GM19324 (cell line): Measurements from ENCODE around the gene PGAM5.
A peak's percentile ranks its signal among the peaks of the same experiment; 100 is the strongest.
"Not testable (repeated sequence)": the region's sequence is repeated elsewhere in the genome, so short reads cannot be mapped to it uniquely, and the experiment has no call there.

ENCODE experiments used
- ATAC-seq: cut with Tn5 transposase; IDR thresholded peaks from one replicate; pipeline ENCODE4 v1.9.1; 2021; ENCODE audit warnings: mild to moderate bottlenecking, moderate library complexity; ENCODE audit not compliant: unreplicated experiment, low FRiP score

The PGAM5 gene

DNA sequence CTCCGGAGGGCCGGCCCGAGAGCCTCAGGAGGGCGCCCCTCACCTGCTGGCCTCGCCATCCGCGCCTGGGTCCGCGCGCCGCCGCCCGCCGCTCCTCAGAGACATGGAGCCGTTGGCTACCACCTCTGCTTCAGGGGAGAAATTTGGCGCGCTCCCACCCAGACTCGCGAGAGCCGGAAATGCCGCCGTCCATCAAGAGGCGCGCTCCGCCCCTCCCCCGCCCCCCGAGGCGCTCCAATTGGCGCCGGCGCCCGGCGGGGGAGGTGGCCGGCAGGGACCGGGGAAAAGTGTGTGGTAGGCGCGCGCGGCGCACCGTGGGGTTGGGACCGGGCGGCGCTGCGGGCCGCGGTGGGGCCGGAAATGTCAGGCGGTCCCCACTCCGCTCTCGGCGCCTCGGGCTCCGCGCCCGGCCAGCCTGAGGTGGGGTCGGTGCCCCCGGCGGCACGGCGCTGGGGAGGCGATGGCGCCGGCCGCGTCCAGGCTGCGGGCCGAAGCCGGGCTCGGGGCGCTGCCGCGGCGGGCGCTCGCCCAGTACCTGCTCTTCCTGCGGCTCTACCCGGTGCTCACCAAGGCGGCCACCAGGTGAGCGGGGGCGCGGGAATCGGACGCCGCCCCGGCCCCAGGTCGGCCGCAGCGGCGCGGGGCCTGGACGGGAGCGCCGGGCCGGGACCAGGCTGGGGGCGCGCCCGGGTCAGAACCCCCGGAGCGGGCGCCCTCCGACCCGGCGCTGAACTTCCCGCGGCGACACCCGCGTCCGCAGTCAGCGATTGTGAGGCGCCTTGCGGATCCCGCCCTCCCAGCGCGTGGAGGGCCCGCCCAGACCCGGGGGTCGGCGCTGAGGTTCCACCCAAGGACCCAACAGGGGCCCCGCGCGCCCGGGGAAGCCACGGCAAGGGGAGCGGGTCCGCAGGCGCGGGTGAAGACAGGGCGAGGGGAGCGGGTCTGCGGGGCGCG lies 23.2 kb upstream of the PGAM5 start, which contains the start of the genes POLE and PXMP2:
Gene POLE, minus strand, starts transcription at position 132 of the 954 bp plus-strand sequence. Its CDS starts 27 bp downstream, at position 105.
Gene PXMP2, plus strand, starts transcription at position 377 of the 954 bp plus-strand sequence. Its CDS starts 84 bp downstream, at position 461.
- peak; percentile 97 for ATAC-seq

DNA sequence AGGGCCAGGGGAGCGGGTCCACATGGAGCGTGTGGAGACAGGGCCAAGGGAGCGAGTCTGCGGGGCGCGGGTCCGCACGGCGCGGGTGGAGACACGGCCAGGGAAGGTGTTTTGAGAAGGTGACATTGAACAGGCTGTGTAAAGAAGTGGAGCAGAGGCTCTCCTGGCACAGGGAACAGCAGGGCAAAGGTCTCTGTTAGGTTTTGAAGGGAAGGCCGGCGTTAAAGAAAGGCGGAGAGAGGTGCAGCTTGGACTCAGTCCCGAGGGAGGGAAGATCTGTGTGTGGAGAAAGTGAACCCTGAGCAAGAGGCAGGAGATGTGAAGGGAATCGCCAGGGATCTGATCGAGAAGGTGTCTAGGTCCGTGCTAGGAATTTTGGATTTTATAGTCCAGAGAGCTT lies 21.4 kb upstream of the PGAM5 start:
- ATAC-seq = no peak

DNA sequence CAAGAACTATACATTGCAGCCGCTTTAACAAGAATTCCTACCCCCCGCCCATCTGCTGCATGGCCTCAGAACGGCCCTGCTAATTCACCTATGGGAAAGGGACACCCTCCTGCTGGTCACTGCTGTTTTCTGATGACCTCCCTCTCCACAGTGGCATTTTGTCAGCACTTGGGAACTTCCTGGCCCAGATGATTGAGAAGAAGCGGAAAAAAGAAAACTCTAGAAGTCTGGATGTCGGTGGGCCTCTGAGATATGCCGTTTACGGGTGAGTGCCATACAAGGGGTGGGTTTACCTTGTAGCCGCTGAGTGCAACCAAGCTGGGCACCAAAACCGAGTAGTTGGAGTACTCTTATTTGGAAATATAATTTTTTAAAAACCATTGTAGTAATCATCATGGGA lies 20.5 kb upstream of the PGAM5 start:
- ATAC-seq = no peak

DNA sequence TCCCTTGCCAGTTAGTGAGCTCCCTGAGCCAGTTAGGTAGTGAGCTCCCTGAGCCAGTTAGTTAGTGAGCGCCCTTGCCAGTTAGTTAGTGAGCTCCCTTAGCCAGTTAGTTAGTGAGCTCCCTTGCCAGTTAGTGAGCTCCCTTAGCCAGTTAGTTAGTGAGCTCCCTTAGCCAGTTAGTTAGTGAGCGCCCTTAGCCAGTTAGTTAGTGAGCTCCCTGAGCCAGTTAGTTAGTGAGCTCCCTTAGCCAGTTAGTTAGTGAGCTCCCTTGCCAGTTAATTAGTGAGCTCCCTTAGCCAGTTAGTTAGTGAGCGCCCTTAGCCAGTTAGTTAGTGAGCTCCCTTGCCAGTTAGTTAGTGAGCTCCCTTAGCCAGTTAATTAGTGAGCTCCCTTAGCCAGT lies 18.6 kb upstream of the PGAM5 start:
- not testable (repeated sequence) for ATAC-seq

DNA sequence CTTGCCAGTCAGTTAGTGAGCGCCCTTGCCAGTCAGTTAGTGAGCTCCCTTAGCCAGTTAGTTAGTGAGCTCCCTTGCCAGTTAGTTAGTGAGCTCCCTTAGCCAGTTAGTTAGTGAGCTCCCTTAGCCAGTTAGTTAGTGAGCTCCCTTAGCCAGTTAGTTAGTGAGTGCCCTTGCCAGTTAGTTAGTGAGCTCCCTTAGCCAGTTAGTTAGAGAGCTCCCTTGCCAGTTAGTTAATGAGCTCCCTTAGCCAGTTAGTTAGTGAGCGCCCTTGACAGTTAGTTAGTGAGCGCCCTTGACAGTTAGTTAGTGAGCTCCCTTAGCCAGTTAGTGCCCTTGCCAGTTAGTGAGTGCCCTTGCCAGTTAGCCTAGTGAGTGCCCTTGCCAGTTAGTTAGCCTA lies 15.8 kb upstream of the PGAM5 start:
- ATAC-seq = not testable (repeated sequence)

DNA sequence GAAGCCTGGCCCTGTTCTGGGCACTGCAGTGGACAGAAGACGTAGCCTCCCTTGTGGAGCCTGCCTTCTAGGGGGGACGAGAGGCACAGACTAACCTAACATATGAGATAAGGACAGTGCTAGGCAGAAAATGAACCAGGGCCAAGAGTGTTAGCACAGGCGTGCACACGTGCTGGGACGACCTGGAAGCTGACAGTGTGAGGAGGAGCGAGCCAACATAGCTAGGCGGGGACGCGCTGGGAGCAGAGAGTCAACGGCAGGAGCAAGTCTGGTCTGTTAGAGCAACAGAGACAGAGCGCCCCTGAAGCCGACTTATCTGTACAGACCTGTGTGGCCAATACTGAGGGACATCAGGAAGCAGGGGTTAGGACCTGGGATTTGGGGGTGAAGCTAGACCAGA lies 15.2 kb upstream of the PGAM5 start:
- no peak for ATAC-seq

DNA sequence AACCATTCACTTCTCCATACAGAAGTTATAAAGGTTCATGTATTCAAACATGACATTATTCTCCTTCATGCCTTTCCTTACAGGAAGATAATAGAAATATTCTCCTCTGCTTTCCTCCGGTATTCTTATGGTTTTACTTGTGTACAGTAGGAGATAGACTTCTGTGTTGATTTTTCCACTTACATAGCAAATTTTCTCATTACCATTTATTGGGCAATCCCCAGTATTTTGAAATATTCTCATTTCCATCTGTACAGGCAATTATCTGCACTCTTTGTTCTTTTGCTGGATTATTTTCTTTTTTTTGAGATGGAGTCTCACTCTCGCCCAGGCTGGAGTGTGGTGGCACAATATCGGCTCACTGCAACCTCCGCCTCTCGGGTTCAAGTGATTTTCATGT lies 12.3 kb upstream of the PGAM5 start:
- ATAC-seq = no peak

DNA sequence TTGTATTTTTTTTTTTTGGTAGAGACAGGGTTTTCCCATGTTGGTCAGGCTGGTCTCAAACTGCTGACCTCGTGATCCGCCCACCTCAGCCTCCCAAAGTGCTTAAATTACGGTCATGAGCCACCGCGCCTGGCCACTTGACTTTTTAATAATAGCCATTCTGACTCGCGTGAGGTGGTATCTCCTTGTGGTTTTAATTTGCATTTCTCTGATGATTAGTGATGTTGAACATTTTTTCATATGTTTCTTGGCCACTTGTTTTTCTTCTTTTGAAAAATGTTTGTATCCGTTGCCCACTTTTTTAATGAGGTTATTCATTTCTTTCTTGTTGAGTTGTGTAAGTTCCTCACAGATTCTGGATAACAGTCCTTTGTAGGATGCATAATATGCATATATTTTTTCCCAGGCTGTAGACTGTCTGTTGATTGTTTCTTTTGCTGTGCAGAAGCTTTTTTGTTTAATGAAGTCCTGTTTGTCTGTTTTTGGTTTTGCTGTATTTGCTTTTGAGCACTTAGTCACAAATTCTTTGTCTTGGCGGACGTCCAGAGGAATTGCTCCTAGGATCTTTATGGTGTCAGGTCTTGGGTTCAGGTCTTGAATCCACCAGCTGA lies 10.3 kb upstream of the PGAM5 start:
- ATAC-seq = no peak

DNA sequence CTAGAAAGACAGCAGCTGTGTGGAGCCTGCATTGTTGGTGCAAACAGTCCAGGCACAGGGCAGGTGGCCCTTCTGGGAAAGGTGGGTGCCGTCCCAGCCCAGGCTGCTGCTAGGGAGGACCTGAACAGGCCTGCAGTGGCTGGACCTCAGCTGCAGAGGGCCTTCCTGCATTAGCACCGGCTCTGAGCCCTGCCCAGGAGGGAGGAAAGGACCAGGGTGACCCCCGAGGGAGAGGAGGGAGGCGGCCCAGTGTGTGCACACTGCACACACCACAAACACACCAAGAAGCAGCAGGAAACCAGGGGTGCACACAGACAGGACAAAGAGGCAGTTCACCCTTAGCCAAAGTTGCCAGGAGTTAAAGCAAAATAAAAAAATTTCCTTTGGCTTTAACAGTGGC lies 8.0 kb upstream of the PGAM5 start:
- ATAC-seq = no peak

DNA sequence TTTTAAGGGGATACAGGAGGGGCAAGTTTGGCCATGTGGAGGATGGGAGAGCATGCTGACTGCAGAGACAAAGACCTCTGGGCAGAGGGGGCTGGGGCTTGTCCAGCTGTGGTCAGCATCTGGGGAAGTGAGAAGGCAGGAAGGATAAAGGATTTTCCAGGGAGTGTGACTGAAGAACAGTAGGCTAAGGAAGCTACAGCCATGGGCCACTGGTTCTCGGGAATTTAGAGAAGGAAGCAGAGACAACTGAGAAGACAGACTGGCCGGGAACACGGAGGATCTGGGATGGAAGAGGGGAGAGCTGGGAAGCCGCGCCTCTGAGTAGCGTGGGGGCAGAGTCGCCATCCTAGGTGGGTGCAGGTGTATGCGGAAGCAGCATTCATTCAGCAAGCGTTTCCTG lies 7.0 kb upstream of the PGAM5 start:
- no peak for ATAC-seq

DNA sequence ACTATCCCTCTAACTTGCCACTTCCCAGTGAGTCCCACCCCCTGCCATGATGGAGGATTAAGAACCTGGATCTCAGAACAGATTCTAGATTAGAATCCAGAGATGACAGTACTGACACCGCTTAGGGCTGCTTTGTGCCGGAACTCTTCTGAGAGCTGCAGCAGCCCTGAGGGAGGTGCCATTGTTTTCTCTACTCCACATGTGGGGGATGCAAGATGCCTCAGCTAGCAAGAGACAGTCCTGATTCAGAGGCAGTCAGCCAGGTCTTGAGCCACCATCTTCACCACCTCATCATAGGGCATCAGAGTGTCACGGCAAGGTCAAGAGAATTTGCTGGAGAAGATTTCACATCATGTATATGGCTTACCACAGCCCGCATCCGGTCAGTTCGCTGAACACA lies 3.4 kb upstream of the PGAM5 start:
- no peak for ATAC-seq

DNA sequence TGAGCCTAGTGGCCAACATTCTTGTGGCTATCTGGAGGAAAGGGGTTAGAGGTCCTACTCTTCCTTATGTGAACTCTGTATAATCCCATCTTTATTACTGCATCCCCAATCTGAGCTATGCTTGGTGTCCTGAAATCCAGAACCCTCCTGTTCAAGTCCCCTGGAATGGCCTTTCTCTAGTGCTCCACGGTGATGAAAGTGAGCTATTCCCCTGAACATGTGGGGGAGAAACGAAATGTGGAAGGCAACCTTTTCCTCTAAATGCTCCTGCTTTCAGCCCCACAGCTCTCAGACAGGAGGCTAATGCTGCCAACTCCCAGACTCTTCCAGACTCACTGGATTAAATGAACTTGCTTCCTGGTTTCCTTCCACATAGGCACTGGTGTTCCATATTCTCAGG lies 2.5 kb upstream of the PGAM5 start:
- ATAC-seq = no peak

DNA sequence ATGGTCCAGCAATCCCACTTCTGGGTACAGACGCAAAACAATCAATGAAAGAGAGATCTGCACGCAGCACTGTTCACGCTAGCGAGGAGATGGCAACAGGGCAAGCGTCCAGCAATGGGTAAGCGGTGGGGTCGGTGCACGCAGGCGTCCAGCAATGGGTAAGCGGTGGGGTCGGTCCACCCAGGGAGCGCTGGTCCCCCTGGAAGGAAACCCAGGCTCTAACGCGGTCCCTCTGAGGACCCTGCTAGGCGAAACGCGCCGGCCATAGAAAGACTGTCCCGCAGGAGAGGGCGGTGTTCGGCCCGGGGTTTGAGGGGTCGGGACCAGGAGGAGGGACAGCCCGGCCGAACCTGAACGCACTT lies 618 bp upstream of the PGAM5 start:
- ATAC-seq = peak; percentile 25

DNA sequence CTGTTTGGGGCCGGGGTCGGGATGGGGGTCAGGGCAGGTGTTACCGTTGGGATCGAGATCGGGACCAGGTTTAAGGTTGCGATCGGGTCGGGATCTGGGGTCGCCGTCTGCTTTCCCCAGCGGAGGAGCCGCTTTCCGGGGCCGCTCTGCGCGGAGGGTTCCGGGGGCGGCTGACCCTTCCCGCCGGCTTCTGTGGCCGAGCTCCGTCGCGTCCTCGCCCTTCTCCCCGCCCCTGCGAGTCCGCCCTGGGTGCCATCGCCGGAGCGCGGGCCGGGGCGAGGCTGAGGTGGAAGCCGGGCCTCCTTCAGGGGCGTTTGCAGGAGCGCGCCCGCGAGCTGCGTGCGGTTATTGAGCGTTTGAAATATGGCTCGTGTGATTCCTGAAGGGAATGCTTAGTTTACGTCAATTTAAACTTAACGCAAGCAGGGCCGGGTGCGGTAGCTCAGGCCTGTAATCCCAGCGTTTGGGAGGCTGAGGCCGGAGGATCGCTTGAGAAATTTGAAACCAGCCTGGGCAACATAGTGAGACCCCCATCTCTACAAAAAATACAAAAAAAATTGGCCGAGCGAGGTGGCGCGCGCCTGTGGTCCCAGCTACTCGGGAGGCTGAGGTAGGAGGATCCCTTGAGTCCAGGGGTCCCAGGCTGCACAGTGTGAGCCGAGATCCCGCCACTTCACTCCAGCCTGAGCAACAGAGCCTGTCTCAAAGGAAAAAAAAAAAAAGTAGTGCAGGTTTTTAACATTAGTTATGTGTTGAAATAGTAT lies 620 bp downstream of the PGAM5 start:
- ATAC-seq = peak; percentile 12

DNA sequence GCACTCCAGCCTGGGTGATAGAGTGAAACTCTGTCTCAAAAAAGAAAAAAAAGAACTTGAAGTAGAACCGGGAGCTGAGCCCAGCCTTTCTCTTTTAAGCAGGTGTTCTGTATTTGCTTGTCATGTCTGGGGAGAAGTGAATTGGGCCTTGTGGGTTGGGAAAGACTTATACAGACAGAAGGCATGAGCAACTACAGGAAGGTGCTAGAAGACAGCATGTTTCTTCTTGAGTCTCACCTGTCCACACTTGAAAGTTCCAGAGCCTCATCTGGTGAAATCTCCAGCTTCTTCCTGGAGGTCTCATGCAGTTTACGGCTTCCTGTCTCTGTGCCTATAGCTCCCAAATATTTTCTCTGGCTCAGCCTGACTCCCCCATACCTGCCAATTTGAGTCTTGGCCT lies 2.5 kb downstream of the PGAM5 start:
- ATAC-seq = no peak

DNA sequence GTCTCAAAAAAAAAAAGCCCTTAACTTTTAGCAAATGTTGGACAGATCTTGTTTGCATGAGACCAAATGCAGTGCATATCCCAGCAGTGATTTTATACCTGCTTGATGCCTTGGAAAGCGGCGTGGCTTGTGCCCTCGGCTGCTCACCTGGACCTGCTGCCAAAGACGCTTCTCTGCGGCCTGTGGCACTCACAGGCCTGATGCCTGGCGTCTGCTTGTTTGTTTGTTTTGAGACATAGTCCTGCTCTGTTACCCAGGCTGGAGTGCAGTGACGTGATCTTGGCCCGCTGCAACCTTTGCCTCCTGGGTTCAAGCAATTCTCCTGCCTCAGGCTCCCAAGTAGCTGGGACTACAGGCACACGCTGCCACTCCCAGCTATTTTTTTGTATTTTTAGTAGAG lies 5.2 kb downstream of the PGAM5 start:
- ATAC-seq = no peak

DNA sequence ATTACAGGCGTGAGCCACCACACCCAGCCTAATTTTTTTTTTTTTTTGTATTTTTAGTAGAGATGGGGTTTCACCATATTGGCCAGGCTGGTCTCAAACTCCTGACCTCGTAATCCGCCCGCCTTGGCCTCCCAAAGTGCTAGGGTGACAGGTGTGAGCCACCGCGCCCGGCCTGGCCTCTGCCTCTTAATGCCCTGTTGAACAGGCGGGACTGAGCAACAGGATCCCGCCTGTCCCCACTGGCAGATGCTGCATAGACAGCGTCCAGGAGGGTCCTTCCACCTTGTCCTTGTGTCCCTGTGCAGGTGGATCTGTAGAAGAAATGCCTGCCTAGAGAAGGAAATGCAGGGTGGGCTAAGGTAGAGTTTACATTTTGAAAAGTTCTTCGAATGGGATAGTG lies 5.7 kb downstream of the PGAM5 start:
- no peak for ATAC-seq

DNA sequence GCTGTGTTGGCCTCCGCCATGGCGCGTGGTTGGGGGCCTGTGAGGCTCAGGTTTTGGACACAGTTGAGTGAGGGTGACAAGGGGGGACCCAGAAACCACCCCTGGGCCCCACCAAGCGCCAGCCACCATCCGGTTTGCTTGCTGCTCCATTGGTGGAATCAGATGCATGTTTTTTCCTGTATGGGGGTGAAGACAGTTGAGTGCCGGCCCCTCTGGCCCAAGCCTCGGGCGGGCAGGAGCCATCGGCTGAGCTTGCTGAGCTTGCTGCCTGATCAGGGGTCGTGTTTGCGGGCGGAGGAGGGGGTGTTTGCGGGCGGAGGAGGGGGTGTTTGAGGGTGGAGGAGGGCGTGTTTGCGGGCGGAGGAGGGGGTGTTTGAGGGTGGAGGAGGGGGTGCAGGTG lies 6.4 kb downstream of the PGAM5 start:
- ATAC-seq = no peak

DNA sequence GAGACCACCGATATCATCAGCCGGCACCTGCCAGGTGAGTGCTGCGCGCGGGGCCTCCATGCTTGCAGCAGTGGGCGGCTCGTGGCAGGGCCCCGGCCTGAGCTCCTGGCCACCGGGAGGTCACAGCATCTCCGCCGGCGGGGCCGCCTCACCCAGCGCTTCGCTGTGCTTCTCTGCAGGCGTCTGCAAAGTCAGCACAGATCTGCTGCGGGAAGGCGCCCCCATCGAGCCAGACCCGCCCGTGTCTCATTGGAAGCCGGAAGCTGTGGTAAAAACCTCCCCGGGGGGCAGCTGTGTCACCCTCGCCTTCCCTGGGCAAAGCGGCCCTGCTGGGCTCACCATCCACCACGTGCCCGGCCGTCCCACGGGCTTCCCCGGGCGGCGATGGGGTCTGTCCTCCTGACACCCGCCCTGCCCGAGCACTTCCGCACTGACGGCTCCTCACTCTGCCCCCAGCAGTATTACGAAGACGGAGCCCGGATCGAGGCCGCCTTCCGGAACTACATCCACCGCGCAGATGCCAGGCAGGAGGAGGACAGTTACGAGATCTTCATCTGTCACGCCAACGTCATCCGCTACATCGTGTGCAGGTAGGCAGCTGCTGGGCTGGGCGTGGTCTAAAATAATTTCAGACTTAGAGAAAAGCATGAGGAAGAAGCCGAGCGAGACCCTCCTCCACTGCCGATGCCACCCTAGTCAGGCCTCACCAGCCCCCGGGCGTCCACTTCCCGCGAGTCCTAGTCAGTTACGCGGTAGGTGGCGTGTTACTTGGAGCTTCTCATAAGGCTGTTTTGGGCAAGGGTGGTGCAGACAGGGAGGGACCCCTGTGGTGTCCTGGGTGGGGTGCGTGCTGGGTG lies 7.1 kb downstream of the PGAM5 start:
- no peak for ATAC-seq

DNA sequence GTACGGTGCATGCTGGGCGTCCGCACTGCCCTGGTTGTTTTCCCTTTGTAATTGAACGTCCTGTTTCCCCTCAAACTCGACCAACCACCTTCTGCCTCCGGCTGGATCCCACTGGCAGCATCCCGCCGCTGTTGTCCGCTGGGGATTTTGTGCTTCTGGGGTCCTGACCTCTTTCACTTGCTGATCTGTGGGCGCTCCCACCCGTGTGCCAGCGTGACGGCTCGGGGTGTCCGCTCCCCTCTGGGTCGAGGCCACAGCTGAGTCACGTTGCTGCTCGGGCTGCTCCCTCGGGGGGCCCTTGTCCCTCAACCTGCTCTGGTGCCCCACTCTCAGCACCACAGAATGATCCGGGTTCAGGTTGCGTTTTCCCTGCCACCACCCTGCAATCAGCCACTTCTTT lies 8.0 kb downstream of the PGAM5 start:
- ATAC-seq = no peak
